ENCODE measurements around the gene H6PD. TPM values are rescaled to one million over a fixed set of nuclear protein-coding genes. Genes with fewer than 3 reads are reported as not detected.

Gene H6PD
- total RNA-seq, 1 donor: 27.2 TPM

GRCh38 chr1:9267827-9268581 is 33.4 kb downstream of the H6PD start:
- H3K4me3 ChIP-seq (ENCODE audit: low read depth, low read length): no peak overlapping the region
- DNase-seq (ENCODE audit: low read depth): no peak
- no peak for TF ChIP-seq CTCF (IDR thresholded peaks at IDR 0.05; ENCODE audit: insufficient read depth, low read depth, low read length)

- no peak for DNase-seq (ENCODE audit: low read depth)
- TF ChIP-seq CTCF (IDR thresholded peaks at IDR 0.05; ENCODE audit: insufficient read depth, low read depth, low read length): no peak
- no peak overlapping the region for H3K4me3 ChIP-seq (ENCODE audit: low read depth, low read length)
These were observed 34.5 kb downstream of the H6PD start for GRCh38 chr1:9269078-9269501.

GRCh38 chr1:9269721-9270120 is 35.1 kb downstream of the H6PD start:
- no peak overlapping the region for H3K4me3 ChIP-seq (ENCODE audit: low read depth, low read length)
- no peak for TF ChIP-seq CTCF (IDR thresholded peaks at IDR 0.05; ENCODE audit: insufficient read depth, low read depth, low read length)
- no peak for DNase-seq (ENCODE audit: low read depth)

- no peak for DNase-seq (ENCODE audit: low read depth)
- TF ChIP-seq CTCF (IDR thresholded peaks at IDR 0.05; ENCODE audit: insufficient read depth, low read depth, low read length): no peak
- H3K4me3 ChIP-seq (ENCODE audit: low read depth, low read length): no peak overlapping the region
These were observed 35.8 kb downstream of the H6PD start for GRCh38 chr1:9270290-9270883.

- no peak overlapping the region for H3K4me3 ChIP-seq (ENCODE audit: low read depth, low read length)
- no peak for DNase-seq (ENCODE audit: low read depth)
- no peak for TF ChIP-seq CTCF (IDR thresholded peaks at IDR 0.05; ENCODE audit: insufficient read depth, low read depth, low read length)
These were observed 36.7 kb downstream of the H6PD start for GRCh38 chr1:9271283-9271682.

- TF ChIP-seq CTCF (IDR thresholded peaks at IDR 0.05; ENCODE audit: insufficient read depth, low read depth, low read length): no peak
- no peak for DNase-seq (ENCODE audit: low read depth)
These were observed 37.5 kb downstream of the H6PD start for GRCh38 chr1:9271861-9272595.

More at GRCh38 chr1:9271861-9272595, 37.5 kb downstream of the H6PD start:
- H3K4me3 ChIP-seq (ENCODE audit: low read depth, low read length): no peak overlapping the region

Measured in fibroblast of villous mesenchyme (primary cell).